GM21360 (cell line): ENCODE results near the gene RNF40.
"Not testable (repeated sequence)": the region's sequence is repeated elsewhere in the genome, so short reads cannot be mapped to it uniquely, and the experiment has no call there.

Experiments
- ATAC-seq: cut with Tn5 transposase; IDR thresholded peaks from one replicate; pipeline ENCODE4 v1.9.1; 2021; ENCODE audit warnings: mild to moderate bottlenecking, moderate library complexity; ENCODE audit not compliant: unreplicated experiment

The RNF40 gene

GRCh38 chr16:30813821-30814189, 51.7 kb downstream of the RNF40 start:
- no peak for ATAC-seq

GRCh38 chr16:30816769-30817168, 54.6 kb downstream of the RNF40 start:
- no peak for ATAC-seq

DNA sequence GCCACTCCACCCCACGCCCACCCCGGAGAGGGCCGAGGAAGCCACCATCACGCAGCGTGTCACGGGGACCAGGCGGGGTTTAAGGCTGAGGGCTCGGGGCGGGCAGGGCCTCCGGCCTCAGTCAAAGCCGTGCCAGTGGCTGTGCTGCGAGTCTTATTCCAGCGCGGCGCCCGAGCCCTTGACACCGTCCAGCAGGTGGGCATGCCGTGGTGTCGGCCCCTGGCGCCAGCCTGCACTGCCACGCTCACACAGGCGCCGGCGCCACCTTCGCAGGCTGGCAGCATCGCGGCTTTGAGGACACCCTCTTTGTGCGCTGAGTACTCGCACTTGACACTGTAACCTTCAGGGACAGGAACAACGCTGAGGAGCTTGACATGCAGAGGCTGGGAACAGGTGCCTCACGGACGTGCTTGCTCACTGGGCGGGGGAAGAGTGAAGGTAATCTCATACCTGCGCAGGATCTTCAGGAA, 58.9 kb downstream of the RNF40 start:
- no peak for ATAC-seq

GRCh38 chr16:30821441-30821840, 59.3 kb downstream of the RNF40 start:
- ATAC-seq = not testable (repeated sequence)

DNA sequence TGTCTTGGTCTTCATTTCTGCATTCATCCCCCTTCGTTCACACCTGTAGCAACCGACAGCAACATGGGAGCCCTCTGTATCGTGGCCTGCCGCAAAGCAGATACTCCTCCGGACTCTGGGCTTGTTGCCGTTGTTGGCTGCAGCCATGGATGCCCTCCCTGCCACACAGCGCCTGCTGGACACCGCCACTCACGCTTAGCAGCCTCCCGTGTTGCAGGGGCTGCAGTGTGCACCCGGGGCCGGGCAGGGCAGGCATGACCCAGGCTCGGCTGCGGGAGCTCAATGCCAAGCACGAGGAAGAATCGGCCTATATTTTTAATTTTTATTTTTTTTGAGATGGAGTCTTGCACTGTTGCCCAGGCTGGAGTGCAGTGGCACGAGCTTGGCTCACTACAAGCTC, 59.8 kb downstream of the RNF40 start:
- ATAC-seq = no peak
